ENCODE results near the gene KLHDC1. TPM values are rescaled to one million over a fixed set of nuclear protein-coding genes. Genes with fewer than 3 reads are reported as not detected.
"Not testable (repeated sequence)": the region's sequence is repeated elsewhere in the genome, so short reads cannot be mapped to it uniquely, and the experiment has no call there.

KLHDC1 gene
- polyA plus RNA-seq, 1 of the 3 experiments (the other 2 are of a cell fraction): 0.31 TPM

DNA sequence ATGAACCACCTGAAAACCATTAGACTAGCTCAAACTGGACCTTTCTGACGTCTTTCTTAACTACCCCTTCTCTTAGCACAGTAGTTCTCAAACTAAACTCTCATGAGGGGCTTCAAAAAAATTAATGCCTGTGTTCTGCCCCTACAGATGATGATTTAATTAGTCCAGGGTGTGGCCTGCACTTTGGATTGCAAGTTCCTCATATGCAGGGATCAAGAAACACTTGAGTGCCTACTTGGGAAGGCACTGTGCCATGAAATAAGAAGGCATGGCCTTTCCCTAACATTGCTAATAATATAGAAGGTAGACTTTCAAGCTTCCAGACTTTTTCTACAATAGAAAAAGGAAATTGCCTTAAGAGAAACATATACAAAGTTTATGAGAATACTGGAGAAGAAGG, 52.3 kb downstream of the KLHDC1 start:
- 47% methylated on average over 1 of the region's 1 CpG for WGBS (ENCODE audit: low lambda C conversion rate)
- H3K4me1 ChIP-seq (ENCODE audit: control insufficient read depth in 1 of 2, insufficient read depth in 2 of 2, low read depth in 1 of 2, low read length in 1 of 2): no peaks in the 10 kb centered on the region
- no peak overlapping the region for H3K9ac ChIP-seq
- DNase-seq: no peak
- no peaks in the 10 kb centered on the region for H3F3A ChIP-seq (replicated peaks; ENCODE audit: insufficient read depth)
- TF ChIP-seq, protein P1, sequence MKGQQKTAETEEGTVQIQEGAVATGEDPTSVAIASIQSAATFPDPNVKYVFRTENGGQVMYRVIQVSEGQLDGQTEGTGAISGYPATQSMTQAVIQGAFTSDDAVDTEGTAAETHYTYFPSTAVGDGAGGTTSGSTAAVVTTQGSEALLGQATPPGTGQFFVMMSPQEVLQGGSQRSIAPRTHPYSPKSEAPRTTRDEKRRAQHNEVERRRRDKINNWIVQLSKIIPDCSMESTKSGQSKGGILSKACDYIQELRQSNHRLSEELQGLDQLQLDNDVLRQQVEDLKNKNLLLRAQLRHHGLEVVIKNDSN (IDR thresholded peaks at IDR 0.05; ENCODE audit: borderline replicate concordance, low read depth): no peak
- TF ChIP-seq SMC3 (IDR thresholded peaks at IDR 0.05; ENCODE audit: low read depth, low read length) (no peak), NFIC (IDR thresholded peaks at IDR 0.05; ENCODE audit: borderline replicate concordance) (no peak), RAD21 (IDR thresholded peaks at IDR 0.05; ENCODE audit: low read length) (no peak), ZBTB33 (IDR thresholded peaks at IDR 0.05; ENCODE audit: borderline replicate concordance, low read depth) (no peak), FOSL2 (IDR thresholded peaks at IDR 0.05; ENCODE audit: borderline replicate concordance, low read depth) (no peak), RXRA (IDR thresholded peaks at IDR 0.05; ENCODE audit: borderline replicate concordance, low read depth) (no peak), GABPA (IDR thresholded peaks at IDR 0.05; ENCODE audit: low read depth) (no peak), FOXJ3 (CRISPR knock-in tag; IDR thresholded peaks at IDR 0.05) (no peak), JUND (IDR thresholded peaks at IDR 0.05) (no peak), NRF1 (IDR thresholded peaks at IDR 0.05; ENCODE audit: low read depth, low read length) (no peak), YY1 (IDR thresholded peaks at IDR 0.05; ENCODE audit: low read depth) (no peak), EP300 (IDR thresholded peaks at IDR 0.05; ENCODE audit: borderline replicate concordance in 1 of 2, low read depth in 1 of 2, low read length in 1 of 2) (no peak)
- no peaks in the 10 kb centered on the region for H3K36me3 ChIP-seq (replicated peaks in 1 of 2; ENCODE audit: control insufficient read depth in 1 of 2, insufficient read depth in 2 of 2, low read length in 1 of 2)
- no peaks in the 10 kb centered on the region for H3K9me3 ChIP-seq
- no peak overlapping the region for H2AFZ ChIP-seq (ENCODE audit: low read depth)
- no peak overlapping the region for H3K4me3 ChIP-seq (ENCODE audit: low read depth in 2 of 2, low read length in 1 of 2)
- no peaks in the 10 kb centered on the region for H3K9me2 ChIP-seq
- ChIA-PET CTCF (no interaction called here), POLR2A (no interaction called here)
- no peaks in the 10 kb centered on the region for H4K20me1 ChIP-seq (ENCODE audit: insufficient read depth)
- no peak overlapping the region for H3K4me2 ChIP-seq
- H3K79me2 ChIP-seq (ENCODE audit: insufficient read depth): no peaks in the 10 kb centered on the region
- no peaks in the 10 kb centered on the region for H3K27me3 ChIP-seq (ENCODE audit: insufficient read depth)
- no peak overlapping the region for H3K27ac ChIP-seq (ENCODE audit: low read depth in 2 of 2, low read length in 1 of 2)

DNA sequence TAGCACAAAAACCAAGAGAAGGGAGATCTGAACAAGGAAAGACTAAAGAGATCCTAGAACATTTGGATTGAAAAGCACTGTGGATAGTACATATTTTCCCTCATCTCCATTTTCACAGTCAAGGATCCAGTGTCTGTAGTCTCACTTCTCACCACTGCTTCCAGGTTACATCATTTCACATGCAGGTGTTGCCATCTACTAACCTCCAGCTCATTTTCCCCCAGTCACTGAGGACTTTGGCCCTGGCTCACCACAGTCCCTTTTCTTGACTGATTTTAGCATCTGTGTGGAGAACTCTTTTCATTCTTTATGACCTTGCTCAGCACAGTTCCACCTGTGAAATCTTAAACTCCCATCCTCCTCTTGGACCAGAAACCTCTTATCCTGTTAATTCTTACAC, 53.6 kb downstream of the KLHDC1 start:
- H3F3A ChIP-seq (replicated peaks; ENCODE audit: insufficient read depth); H3K27ac ChIP-seq (ENCODE audit: low read depth in 2 of 2, low read length in 1 of 2); H3K36me3 ChIP-seq (replicated peaks in 1 of 2; ENCODE audit: control insufficient read depth in 1 of 2, insufficient read depth in 2 of 2, low read length in 1 of 2); H3K4me3 ChIP-seq (ENCODE audit: low read depth in 2 of 2, low read length in 1 of 2); H4K20me1 ChIP-seq (ENCODE audit: insufficient read depth); H3K9ac ChIP-seq; H2AFZ ChIP-seq (ENCODE audit: low read depth); DNase-seq; H3K79me2 ChIP-seq (ENCODE audit: insufficient read depth); H3K9me3 ChIP-seq; H3K4me1 ChIP-seq (ENCODE audit: control insufficient read depth in 1 of 2, insufficient read depth in 2 of 2, low read depth in 1 of 2, low read length in 1 of 2); H3K27me3 ChIP-seq (ENCODE audit: insufficient read depth); CTCF ChIA-PET; POLR2A ChIA-PET; H3K9me2 ChIP-seq; H3K4me2 ChIP-seq: not testable (repeated sequence)

Data from SK-N-SH (cell line).